Activated naive CD8-positive, alpha-beta T cell treated with anti-CD3 and anti-CD28 coated beads, Interleukin-2, amount 50 U/mL, for 16 hours (primary cell): ENCODE measurements around the gene ITGB5.

Source experiments
- DNase-seq: peaks from one replicate; pipeline ENCODE4 v3.0.0-alpha.2; 2020; ENCODE audit warnings: low read depth, low spot score

The ITGB5 gene

GRCh38 chr3:124772081-124772831 lies 114.9 kb downstream of the ITGB5 start:
- DNase-seq: no peak

- no peak for DNase-seq
Observed at GRCh38 chr3:124771083-124771445, 116.1 kb downstream of the ITGB5 start.

GRCh38 chr3:124770336-124771082 lies 116.7 kb downstream of the ITGB5 start:
- no peak for DNase-seq

- DNase-seq: no peak
Observed at GRCh38 chr3:124769462-124769861, 117.7 kb downstream of the ITGB5 start.

GRCh38 chr3:124768812-124769211 lies 118.4 kb downstream of the ITGB5 start:
- no peak for DNase-seq

GRCh38 chr3:124767691-124768090 lies 119.5 kb downstream of the ITGB5 start:
- no peak for DNase-seq

- DNase-seq: no peak
Observed at GRCh38 chr3:124767264-124767663, 119.9 kb downstream of the ITGB5 start.

- no peak for DNase-seq
Observed at GRCh38 chr3:124766113-124767095, 120.8 kb downstream of the ITGB5 start.

- no peak for DNase-seq
Observed at GRCh38 chr3:124765197-124765840, 121.8 kb downstream of the ITGB5 start.

- no peak for DNase-seq
Observed at GRCh38 chr3:124764746-124765145, 122.4 kb downstream of the ITGB5 start.

- no peak for DNase-seq
Observed at GRCh38 chr3:124763644-124764358, 123.4 kb downstream of the ITGB5 start.

- DNase-seq: no peak
Observed at GRCh38 chr3:124763206-124763605, 124.0 kb downstream of the ITGB5 start.

GRCh38 chr3:124762661-124763011 lies 124.5 kb downstream of the ITGB5 start:
- no peak for DNase-seq

- DNase-seq: no peak
Observed at GRCh38 chr3:124761935-124762660, 125.1 kb downstream of the ITGB5 start.

GRCh38 chr3:124761250-124761796 lies 125.8 kb downstream of the ITGB5 start:
- peak; percentile 51 for DNase-seq

GRCh38 chr3:124760601-124761000 lies 126.6 kb downstream of the ITGB5 start:
- DNase-seq: no peak

- no peak for DNase-seq
Observed at GRCh38 chr3:124759666-124760401, 127.3 kb downstream of the ITGB5 start.

- no peak for DNase-seq
Observed at GRCh38 chr3:124758851-124759635, 128.1 kb downstream of the ITGB5 start.
